CD4-positive, alpha-beta T cell treated with Interleukin-17A for 1 hour (primary cell): ENCODE measurements around the gene LYG1.
"Not testable (repeated sequence)": the region's sequence is repeated elsewhere in the genome, so short reads cannot be mapped to it uniquely, and the experiment has no call there.

Experiments
- DNase-seq: peaks from one replicate; pipeline ENCODE4 v3.0.0-alpha.2; 2020

LYG1 gene

DNA sequence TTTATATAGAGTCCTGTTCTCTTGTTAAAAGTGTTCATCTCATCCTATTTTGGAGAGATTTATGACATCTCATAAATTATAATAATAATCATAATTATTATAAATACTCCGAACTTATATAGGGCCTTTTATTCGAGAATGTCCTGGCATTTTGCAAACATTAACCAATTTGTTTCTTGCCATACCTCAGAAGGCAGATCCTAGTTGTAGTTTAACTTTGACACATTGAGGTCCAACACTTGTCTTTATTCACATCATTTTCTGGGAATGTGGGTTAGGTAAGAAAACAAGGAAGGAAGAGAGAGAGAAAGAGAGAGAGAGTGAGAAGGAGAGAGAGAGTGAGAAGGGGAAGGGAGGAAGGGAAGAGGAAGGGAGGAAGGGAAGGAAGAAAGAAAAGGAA lies at the start of gene LYG1:
Gene LYG1, minus strand, starts transcription at position 101 of the 400 bp plus-strand sequence. CDS start 5,527 bp downstream, outside the sequence.
- DNase-seq: not testable (repeated sequence)

DNA sequence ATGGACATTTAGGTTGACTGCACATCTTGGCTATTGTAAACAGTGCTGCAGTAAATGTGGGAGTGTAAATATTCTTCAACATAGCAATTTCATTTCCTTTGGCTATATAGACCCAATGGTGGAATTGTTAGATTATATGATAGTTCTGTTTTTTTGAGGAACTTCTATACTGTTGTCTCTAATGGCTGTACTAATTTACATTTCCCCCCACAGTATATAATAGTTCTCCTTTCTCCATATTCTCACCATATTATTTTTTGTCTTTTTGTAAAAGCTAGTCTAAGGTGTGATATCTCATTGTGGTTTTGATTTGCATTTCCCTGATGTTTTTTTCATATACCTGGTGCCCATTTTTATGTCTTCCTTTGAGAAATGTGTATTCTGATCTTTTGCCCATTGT lies 49.2 kb upstream of the LYG1 start:
- no peak for DNase-seq

DNA sequence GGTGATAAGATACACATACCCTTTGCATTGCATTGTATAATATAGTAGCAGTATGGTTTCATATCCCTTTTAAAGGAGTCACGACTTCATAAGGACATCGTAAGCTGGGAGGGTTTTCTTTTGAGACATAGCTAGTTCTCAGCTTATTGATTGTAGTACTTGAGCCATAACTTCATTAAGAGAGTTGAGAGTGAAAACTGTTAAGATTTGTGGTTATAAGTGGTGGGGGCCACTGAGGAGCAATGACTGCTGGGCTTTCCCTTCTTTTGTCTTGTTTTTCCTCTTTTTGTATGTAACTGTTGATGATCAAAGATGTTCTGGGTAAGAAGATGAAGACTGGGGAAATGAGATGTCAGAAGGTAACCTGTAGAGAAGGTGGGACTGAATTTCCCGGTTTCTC lies 47.2 kb upstream of the LYG1 start:
- peak; percentile 3 for DNase-seq

DNA sequence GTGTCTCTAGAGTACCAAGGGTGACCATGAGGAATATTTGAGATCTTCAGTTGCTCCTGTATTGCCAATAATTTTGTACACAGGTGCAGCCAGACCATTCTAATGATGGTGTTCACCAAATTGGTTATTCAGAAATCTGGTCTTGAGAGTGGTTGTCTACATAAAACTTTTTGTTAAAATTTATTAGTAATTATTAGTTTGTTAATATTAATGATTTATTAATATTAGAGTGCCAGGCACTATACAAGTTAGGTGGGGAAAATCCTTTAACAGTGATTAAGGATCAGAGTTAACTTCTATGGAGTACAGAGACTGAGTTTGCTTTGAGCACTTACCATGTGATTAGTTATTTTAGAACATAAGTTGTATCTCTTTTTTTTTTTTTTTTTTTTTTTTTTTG lies 45.2 kb upstream of the LYG1 start:
- no peak for DNase-seq

DNA sequence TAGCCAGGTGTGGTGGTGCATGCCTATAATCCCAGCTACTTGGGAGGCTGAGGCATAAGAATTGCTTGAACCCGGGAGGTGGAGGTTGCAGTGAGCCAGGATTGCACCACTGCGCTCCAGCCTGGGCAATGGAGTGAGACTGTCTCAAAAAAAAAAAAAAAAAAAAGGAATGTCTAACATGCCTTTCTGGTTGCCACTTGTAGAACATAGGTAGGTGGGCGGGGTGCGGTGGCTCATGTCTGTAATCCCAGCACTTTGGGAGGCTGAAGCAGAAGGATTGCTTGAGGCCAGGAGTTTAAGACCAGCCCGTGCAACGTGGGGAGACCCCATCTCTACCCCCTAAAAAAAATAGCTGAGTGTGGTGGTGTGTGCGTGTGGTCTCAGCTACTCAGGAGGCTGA lies 44.4 kb upstream of the LYG1 start:
- DNase-seq: not testable (repeated sequence)

DNA sequence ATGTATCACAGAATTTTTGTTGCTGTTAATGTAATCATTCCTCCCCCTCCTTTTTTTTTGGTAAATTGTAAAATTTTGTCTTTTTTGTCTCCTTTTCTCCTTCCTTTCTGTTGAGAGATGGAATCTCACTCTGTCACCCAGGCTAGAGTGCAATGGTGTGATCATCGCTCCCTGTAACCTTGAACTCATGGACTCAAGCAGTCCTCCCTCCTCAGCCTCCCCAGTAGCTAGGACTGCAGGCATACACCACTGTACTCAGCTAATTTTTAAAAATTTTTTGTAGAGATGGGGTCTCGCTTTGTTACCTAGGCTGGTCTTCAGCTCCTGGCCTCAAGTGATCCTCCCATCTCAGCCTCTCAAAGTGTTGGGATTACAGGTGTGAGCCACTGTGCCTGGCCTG lies 41.5 kb upstream of the LYG1 start:
- DNase-seq: no peak

DNA sequence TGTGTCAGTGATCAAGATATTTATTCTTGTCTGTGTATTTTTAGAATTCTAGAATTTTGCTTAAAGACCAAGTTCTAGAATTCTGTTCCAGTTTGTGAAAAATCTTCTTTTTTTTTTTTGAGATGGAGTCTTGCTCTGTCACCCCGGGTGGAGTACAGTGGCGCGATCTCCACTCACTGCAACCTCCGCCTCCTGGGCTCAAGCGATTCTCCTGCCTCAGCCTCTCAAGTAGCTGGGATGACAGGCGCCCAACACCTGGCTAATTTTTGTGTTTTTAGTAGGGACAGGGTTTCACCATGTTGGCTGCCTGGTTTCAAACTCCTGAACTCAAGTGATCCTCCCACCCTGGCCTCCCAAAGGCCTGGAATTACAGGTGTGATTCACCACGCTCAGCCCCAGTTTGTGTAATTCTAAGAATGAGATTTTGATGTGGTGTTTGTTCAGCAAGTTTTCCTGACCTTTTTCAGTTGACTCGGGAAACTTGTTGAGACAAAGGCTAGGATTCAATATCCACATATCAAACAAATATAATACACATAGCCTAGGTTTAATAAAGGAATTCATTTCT lies 39.8 kb upstream of the LYG1 start:
- no peak for DNase-seq

DNA sequence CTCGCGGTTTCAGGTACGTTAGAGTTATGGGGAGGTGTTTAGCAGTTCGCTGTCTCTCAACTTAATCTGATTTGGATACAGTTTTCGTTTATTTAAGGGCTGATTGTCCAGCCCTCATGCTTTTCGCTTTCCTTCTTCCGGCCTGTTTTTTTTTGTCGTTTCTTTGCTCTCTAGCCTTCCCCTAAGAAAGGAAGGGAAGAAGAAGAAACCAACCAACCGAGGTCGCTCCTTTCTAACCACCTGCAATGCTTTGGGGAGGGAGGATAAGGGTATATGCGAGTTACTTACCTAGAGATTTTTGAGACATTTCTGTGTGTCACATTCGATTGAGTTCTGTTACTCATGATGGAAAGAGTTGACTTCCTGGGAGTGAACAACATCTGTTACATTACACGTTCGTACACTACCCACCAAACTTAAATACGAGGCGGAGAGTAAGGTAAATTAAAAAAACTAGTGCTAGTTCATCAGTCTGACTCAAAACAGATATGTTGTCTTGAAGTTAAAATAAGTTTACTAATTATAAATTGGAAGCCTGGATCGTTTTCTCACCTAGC lies 37.1 kb upstream of the LYG1 start:
- peak; percentile 44 for DNase-seq

DNA sequence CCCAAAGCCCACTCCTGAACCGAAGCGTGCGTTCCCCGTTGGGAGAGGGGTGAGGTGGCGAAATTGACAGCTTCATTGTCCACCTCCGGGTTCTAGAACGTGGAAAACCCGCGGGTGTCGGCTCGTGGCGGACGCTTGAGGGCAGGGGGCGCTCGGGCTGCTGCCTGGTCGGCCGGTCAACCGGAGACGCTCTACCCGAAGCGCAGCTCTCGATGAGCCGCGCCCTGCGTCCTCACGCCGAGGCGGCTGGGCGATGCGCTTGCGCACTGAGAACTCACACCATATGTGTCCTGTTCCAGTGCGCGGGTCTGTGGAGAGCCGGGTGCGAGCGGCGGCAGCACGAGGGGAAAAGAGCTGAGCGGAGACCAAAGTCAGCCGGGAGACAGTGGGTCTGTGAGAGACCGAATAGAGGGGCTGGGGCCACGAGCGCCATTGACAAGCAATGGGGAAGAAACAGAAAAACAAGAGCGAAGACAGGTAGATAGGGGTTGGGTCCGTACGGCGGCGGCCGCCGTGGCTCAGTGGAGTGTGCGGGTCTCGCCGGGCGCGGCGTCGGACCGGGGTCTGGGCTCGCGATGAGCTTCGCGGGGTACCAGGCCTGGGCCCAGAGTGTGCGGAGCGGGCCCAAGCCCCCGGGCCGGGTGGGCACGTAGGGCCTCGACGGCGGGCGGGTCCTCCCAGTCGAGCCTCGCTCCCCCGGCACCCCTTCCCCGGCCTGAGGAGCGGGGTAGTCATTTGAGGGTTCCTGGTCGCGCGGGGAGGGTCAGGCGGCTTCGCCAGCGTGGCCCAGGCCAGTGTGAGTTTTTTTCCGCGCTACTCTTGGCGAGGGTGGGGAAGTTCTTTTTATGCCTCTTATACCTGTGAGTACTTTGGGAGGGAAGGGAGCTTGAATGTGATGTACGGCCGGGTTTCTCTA lies 36.4 kb upstream of the LYG1 start, which contains the start of gene EIF5B:
Gene EIF5B, plus strand, starts transcription at position 277 of the 916 bp plus-strand sequence. Its CDS starts 166 bp downstream, at position 443.
- DNase-seq: peak; percentile 94

DNA sequence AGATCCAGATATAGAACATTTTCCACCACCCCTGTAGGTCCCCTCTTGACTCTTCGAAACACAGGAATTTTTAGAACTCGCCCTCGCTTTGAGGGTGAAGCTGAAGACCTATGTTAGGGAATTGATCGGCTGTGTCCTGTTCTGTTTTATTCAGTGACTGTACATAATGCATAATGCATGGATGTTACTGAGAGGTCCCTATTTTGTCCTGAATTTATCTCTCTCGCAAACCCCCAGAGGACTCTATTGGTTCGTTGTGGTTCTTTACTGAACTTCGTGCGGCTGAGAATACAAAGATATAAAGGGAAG lies 35.8 kb upstream of the LYG1 start:
- DNase-seq: no peak

DNA sequence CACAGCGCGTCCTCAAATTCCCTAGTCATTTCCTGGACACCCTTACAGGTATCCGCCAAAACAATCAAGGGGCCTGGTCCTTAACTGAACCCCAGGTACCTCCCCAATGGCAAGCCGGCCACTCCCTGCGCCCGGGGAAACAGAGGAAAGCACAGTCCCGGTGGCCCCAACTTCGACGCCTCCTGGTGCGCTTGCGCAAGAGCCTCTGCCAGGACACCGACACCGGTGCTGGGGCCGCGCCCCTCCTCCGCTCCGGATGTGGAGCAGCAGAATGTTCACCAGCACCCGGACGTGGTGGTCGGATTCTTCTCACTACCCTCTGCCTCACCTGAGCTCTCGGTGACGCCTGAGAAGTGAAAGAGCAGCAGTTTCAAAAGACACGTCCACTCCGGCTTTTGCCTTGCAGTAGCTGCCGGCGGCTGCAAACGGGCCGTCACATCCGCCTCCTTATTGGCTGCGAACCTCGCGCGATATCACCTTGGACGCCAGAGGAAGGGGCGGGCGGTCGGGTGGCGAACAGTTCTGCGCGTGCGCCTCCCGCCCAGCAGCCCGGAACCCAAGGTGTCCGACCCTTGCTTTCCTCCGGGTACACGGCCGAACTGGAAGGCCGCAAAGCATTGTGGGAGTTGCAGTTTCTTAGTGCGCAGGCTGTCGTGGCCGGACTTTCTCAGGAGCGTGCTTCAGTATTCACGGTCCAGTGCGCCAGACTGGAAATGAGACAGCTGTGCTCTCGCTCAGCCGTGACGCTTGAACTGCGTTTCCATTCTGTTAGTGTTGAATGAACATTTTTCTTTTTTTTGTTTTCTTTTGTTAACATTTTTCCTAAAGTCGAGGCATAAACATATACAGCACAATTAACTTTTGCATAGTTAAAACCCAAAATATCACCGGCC lies 35.2 kb upstream of the LYG1 start, which contains the start of gene TXNDC9:
Gene TXNDC9, minus strand, starts transcription at position 423 of the 893 bp plus-strand sequence. CDS start 3,123 bp downstream, outside the sequence.
- DNase-seq: peak; percentile 99

DNA sequence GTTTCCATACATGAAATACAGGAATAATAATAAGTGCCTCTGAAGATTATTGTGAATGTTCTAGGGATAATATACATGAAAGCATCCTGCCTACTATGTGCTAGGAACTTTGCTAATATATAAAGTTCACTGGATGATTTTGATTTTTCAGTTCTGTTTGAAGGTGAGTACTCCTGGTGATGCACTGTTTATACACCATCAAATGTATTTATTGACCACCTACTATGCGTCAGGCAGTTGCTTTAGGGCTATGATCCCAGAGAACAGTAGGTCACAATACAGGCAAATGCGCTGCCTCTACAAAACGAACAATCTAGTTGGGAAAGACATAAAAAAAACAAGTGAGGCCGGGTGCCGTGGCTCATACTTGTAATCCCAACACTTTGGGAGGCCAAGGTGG lies 24.4 kb upstream of the LYG1 start:
- no peak for DNase-seq

DNA sequence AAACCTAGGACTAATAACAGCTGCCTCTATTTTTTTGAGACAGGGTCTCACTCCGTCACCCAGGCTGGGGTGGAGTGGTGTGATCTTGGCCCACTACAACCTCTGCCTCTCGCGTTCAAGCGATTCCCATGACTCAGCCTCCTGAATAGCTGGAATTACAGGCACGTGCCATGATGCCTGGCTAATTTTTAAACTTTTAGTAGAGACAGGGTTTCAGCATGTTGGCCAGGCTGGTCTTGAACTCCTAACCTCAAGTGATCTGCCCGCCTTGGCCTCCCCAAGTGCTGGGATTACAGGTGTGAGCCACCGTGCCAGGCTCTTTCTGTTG lies 16.8 kb upstream of the LYG1 start:
- not testable (repeated sequence) for DNase-seq

DNA sequence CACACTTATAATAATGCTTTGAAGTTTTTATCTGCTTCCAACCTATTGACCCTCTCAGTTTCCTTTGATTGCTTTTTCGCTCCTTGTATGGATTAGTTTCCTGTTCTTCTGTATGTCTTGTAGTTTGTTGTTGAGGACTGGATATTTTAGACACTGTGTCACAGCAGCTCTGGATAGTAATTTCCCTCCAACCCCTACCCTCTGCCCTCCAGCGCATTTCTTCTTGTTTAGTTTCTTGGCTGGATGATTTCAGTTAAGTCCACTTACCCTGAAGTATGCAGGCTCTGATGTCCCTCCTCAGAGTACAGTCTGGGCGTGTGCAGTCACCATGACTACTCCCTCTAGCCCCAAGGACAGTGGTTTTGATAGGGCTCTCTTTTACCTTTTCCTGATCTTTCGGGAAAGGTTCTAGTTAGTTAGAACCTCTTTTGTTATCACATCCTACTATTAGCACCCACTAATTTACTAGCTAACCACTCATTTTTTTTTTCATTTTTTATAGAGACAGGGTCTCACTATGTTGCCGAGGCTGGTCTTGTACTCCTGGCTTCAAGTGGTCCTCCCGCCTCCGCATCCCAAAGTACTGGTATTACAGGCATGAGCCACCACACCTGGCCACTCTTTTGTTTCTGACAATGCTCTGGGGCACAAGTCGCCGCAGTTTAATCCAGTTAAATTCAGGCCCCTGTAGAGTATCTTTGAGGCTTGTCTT lies 16.3 kb upstream of the LYG1 start:
- no peak for DNase-seq

DNA sequence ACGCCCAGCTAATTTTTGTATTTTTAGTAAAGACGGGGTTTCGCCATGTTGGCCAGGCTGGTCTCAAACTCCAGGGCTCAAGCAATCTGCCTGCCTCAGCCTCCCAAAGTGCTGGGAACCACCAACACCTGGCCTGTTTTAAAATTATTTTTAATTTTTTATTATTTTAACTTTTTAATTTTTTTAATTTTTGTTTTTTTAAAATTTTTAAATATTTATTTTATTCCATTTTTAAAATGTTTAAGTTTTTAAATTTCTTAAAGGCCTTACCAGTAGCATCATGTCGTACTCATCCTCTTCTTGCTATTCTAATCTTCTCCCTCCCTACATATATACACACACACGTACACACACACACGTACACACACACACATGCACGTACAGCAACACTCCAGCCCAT lies 1.4 kb downstream of the LYG1 start:
- DNase-seq: no peak

DNA sequence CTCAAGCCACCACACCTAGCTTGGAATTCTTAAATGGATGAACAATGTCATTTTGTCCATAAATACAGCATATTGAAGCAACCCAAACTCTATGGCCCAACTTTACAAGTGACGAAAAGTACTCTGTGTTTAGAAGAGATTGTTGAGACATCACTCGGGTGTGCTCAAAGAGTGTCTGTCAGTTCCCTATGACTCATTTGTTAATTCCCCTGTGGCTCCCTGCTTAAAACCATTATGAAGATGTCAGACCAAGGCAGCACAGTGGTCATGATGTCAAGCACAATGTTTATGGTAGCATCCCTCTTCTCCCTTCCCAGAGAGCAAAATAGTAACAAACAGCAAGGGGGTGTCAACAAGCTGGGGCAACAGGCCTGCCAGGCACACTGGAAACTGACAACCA lies 3.0 kb downstream of the LYG1 start:
- DNase-seq: no peak

DNA sequence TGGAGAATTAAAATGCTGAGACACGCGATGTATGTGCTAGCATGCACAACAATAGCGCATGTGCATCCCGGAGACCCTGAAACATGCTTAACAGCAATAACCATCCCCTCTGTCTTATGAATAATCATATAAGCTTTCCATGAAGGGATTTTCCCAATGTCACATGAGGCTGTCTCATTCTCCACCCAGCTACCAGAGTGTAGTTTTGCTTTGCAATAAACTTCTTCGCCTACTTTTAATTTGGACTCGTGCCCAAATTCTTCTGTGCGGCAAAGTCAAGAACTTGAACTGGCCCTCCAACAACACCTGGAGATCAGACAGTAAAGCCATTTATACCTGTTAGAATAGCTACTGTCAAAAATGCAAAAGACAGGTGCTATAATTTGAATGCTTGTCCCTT lies 15.5 kb downstream of the LYG1 start:
- no peak for DNase-seq

DNA sequence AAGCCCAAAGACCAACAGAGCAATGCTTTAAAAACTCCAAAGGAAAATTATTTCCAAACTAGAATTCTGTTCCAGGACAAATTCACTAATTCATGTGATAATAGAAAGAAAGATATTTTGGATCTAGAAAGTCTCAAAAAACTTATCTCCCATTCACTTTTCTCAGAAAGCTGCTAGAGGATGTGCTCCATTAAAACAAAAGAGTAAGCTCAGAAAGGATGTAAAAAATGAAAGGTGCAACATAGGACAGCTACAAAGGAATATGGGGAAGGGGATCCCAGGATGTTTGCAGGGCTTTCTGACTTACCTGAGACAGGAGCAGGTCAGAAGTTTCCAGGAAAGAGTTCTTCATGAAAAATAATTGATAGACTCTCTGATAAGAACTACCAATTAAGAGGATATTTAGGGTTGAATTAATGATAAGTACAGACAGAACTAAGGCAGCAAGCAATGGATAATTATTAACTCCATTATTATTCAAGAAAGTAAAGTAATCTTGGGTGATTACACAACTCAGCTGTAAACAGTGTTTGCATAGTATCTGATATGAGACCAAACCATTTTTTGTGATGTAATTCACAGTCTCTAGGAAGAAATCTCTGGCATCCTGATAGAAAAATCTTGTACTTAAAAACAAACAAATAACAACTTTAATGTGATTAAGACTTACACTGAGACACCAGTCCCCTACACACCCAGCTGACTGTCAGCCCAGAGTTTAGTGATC lies 20.9 kb downstream of the LYG1 start:
- no peak for DNase-seq

DNA sequence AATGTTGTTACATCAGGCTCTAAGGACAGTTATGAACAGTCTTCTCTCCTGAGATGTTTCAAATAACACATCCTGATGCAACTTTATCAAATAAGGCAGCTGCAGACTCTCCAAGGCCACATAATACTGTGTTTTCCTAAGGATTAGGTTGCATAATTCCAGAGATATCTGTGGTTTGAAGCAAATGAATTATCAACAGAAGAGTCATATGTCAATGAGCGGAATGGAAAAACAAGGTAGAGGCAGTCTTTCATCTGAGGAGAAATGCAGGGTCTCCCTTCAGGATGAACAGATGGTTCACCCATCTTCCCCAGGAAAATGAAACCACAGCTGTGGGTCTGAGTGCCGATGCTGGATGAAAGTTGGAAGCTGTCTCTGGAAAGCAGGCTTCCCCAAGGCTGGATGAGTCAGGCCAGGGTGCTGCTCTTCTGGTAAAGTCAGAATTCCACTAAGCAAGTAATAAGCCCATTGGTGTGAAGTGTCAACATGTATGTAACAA lies 22.2 kb downstream of the LYG1 start:
- no peak for DNase-seq

DNA sequence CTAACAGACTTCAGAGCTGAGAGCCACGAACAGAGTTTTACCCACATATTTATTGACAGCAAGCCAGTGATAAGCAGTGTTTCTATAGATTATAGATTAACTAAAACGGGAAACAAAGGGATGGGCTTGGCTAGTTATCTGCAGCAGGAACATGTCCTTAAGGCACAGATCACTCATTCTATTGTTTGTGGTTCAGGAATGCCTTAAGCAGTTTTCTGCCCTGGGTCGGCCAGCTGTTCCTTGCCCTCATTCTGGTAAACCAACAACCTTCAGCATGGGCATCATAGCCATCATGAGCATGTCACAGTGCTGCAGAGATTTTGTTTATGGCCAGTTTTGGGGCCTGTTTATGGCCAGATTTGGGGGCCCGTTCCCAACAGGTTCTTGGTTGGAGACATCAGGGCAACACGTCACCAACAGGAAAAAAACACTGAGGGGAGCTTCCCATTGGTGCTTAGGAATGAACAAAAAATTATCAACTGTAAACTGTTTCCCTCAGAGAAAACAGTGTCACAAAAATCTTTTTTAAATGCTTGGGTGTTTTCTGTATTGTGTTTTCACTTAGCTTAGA lies 22.7 kb downstream of the LYG1 start:
- not testable (repeated sequence) for DNase-seq

DNA sequence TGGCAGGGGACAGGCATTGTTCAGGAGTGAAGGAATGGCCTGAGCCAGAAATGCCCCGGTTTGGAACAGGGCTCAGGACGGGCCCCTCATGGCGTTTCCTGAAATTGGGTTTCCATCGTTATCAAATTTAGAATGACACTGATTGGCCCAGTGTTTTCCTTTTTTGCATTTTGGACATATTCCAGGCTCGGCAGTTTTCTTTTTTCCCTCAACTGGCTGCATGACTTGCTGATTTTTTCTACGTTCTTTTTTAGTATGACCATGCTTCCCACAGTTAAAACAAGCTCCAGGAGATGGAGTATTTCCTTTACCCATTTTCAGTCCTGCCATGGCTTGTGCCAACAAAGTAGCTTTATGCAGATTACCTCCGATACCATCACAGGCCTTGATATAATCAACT lies 25.1 kb downstream of the LYG1 start:
- no peak for DNase-seq
